Breast epithelium (tissue), 3 donors: ENCODE data around the gene MAP2K5.

Experiments used
- CTCF ChIP-seq, 3 donors: fragments of 450-650 bp; IDR thresholded peaks; one replicate each; pipeline ENCODE4 v1.5.1; 2016 to 2017; ENCODE audit warnings: antibody characterized with exemption in 3 of 3, mild to moderate bottlenecking in 3 of 3, moderate library complexity in 3 of 3
- POLR2A ChIP-seq: fragments of 450-650 bp; IDR thresholded peaks from one replicate; pipeline ENCODE4 v1.6.1; 2016; ENCODE audit warnings: antibody characterized with exemption, mild to moderate bottlenecking, moderate library complexity
- POLR2AphosphoS5 ChIP-seq, 3 donors: sonication (generic); formaldehyde crosslinking; IDR thresholded peaks; one replicate each; pipeline ENCODE4 v1.6.1; 2017; ENCODE audit warnings: antibody characterized with exemption in 3 of 3

GRCh38 chr15:67605871-67606270 is 63.4 kb downstream of the MAP2K5 start:
- no peak for TF ChIP-seq POLR2A
- no peak for TF ChIP-seq POLR2AphosphoS5 (IDR thresholded peaks at IDR 0.05)
- no peak for TF ChIP-seq CTCF (IDR thresholded peaks at IDR 0.05)
